T47D (cell line): ENCODE measurements around the gene MLANA.
A peak's percentile ranks its signal among the peaks of the same experiment; 100 is the strongest.
"Not testable (repeated sequence)": the region's sequence is repeated elsewhere in the genome, so short reads cannot be mapped to it uniquely, and the experiment has no call there.

Experiments
- DNase-seq, 2 experiments: peaks; one replicate each; pipeline versions ENCODE4 v3.0.0 to v3.0.0-alpha.2; 2011 to 2012; ENCODE audit warnings: low read depth in 1 of 2, low spot score in 1 of 2
- JUND ChIP-seq: IDR thresholded peaks from 2 replicates; pipeline ENCODE4 v1.6.1; 2012; ENCODE audit warnings: low read depth
- in situ Hi-C: cut with HindIII; loops from 2 replicates; pipeline ENCODE4 v1.10.0; 2016; ENCODE audit warnings: low sequenced_read_pairs, low pct_unique_long_range_greater_than_20kb

MLANA gene

DNA sequence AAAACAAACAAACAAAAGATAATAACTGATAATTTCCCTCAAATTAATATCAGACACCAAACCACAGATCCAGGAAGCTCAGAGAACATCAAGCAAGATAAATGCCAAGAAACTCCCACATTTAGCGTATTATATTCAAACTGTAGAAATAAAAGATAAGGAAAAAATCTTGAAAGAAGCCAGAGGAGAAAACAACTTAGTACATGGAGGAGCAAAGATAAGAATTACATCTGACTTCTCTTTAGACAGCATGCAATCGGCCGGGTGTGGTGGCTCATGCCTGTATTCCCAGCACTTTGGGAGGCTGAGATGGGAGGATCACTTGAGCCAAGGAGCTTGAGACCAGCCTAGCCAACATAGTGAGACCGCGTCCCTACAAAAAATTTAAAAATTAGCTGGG lies 17.2 kb upstream of the MLANA start:
- in situ Hi-C loops = no loop called here
- no peak for DNase-seq
- no peak for TF ChIP-seq JUND

DNA sequence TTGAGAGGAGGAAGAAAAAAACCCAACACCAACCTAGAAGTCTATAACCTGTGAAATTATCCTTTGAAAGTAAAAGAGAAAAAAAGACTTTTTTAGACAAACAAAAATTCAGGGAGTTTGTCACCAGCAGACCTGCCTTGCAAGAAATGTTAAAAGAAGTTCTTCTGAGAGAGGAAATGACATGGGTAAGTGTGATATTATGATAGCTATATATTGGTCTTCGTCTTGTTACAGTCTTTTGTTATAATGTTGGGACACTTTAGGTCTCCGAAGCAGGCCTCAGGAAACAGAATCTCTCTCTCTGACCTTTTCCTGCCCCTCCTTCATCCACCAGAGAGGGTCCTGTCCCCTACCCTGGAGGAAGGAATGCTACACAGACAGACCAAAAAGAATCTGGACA lies 16.6 kb upstream of the MLANA start:
- no peak for DNase-seq
- in situ Hi-C loops = no loop called here
- TF ChIP-seq JUND = no peak

DNA sequence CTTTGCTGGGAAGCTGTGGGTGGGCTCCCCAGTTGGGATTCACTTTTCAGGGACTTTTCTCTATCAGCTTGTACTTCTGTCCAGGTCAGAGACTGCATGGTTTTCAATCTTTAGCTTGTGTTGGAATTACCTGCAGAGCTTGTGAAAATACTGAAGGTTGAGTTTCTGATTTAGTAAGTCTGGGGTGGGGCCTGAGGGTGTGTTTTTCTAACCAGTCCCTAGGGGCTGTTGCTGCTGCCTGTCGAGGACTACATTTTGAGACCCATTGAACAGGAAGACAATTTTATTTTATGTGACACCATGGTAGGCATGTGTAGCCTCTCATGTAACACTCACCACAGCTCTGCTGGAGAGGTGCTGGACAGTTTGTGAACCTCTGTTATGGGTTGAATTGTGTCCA lies 14.7 kb upstream of the MLANA start:
- in situ Hi-C loops = no loop called here

GRCh38 chr9:5876711-5877110 lies 14.0 kb upstream of the MLANA start:
- TF ChIP-seq JUND = no peak
- DNase-seq = no peak
- in situ Hi-C loops = no loop called here

More for the DNA sequence above, 14.7 kb upstream of the MLANA start:
- no peak for TF ChIP-seq JUND
- no peak for DNase-seq

- in situ Hi-C loops = no loop called here
- peak; percentile 60; the same call in 1 of the 2 replicates for TF ChIP-seq JUND
- peak in 1 of 2 experiments; percentile 64 for DNase-seq
Measured at GRCh38 chr9:5879419-5880181, 11.1 kb upstream of the MLANA start.

GRCh38 chr9:5882244-5883012 lies 8.3 kb upstream of the MLANA start:
- DNase-seq, in situ Hi-C loops: not testable (repeated sequence)

DNA sequence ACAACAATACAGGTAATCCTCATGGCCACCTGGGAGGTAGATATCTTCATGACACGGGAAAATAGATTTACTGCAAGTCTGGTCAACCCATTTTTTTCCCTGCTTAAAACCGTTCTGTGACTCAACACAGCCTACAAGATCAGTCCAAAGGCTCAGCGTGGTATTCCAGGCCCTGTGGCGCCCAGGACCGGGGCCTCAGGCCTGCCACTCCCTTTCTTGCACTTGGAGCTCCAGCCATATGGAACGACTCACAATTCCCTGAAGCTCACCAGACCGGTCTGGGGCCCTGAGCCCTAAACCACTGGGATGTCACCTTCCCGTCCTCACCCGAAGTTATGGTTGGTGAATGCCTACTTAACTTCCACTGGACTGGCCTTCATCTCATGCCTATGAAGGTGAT lies 6.5 kb upstream of the MLANA start:
- in situ Hi-C loops = no loop called here
- TF ChIP-seq JUND = no peak
- peak in 1 of 2 experiments; percentile 11 for DNase-seq

GRCh38 chr9:5886114-5886939 lies 4.4 kb upstream of the MLANA start:
- no peak for TF ChIP-seq JUND
- in situ Hi-C loops = no loop called here

GRCh38 chr9:5892456-5893133 lies 1.9 kb downstream of the MLANA start:
- in situ Hi-C loops = no loop called here
- TF ChIP-seq JUND = no peak
- DNase-seq = no peak

More at GRCh38 chr9:5886114-5886939, 4.4 kb upstream of the MLANA start:
- peak; percentile 40 to 79 for DNase-seq

DNA sequence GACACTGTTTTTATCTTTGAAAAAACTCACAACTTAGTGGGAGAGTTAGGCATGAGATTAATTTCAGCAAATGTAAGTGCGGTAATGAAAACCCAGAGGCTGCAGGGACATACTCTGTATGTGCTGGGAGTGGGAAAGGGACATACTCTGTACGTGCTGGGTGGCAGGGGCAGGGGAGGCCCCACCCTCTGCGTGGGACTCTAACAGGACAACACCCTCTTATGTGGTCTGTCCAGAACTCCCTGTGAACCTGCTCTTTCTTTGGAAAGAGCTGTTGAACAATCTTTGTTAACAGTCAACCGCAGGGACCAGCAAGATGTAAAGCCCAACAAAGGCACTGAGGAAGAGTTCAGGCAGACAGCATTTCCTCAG lies 2.4 kb downstream of the MLANA start:
- in situ Hi-C loops = no loop called here
- TF ChIP-seq JUND = no peak
- DNase-seq = no peak

GRCh38 chr9:5893591-5894236 lies 3.0 kb downstream of the MLANA start:
- TF ChIP-seq JUND = no peak
- peak in 1 of 2 experiments; percentile 54 for DNase-seq
- in situ Hi-C loops = no loop called here
